Measurements from ENCODE around the gene PVALEF. TPM values are rescaled to one million over a fixed set of nuclear protein-coding genes. Genes with fewer than 3 reads are reported as not detected.

Gene PVALEF
- polyA plus RNA-seq, 12 donors: 0.12 to 2.6 (median 0.47) TPM; not detected in 3

- no peak for DNase-seq
Measured at GRCh38 chr17:81182596-81182995, 17.3 kb downstream of the PVALEF start.

- DNase-seq: no peak
Measured at GRCh38 chr17:81183316-81183715, 18.0 kb downstream of the PVALEF start.

- no peak for DNase-seq
Measured at GRCh38 chr17:81183807-81184206, 18.5 kb downstream of the PVALEF start.

- DNase-seq: no peak
Measured at GRCh38 chr17:81184555-81184954, 19.2 kb downstream of the PVALEF start.

DNA sequence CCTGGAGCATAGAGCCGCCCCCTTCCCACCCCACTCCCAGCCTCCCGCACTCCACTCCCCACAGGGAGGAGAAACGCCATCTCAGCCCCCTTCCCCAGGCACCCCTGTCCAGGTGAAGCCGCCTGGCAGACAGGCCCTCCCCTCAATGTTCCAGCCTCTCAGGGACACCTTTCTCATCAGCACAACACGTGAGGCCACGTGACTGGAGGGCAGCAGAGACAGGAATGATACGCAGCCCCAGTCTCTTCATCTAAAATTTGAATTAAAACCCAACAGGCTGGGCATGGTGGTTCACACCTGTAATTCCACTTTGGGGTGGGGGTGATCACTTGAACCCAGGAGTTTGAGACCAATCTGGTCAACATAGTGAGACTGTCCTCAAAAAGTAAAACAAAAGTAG is 20.9 kb downstream of the PVALEF start:
- DNase-seq: no peak

DNA sequence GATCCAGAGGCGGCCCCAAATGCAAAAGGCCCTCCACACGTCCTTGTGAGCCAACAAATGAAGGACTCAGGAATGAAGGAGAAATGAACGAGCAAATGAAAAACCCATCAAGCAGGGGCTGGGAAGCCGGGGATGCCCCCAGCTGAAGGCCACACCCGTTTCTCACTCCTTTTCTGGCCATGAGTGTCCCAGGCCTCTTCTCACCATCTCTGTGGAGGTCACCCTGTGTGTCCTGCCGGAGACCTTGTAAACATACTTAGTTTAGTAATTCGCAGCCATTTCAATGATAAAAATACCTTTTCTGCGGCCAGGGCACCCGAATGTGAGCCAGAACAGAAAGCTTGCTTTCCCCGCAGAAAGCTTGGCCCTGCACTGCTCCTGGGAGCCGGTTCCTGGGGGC is 21.8 kb downstream of the PVALEF start:
- DNase-seq: no peak

GRCh38 chr17:81187586-81188490 is 22.5 kb downstream of the PVALEF start:
- DNase-seq: no peak

DNA sequence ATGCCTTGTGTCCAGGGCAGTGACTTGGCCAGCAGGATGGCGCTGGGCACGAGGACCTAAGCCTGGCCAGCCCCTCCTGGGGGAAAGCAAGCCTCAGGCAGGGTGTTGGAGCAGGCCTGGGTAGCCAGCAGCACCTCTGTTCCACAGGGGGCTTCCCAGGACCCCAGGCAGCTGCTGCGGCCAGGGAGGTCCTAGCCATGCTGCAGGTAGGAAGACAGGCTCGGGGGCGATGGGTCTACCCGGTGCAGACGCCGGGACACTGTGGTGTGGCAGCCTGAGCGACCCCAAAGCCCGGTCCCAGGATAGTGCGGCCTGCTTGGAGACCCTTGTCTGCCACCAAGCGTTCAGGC is 23.2 kb downstream of the PVALEF start:
- no peak for DNase-seq

DNA sequence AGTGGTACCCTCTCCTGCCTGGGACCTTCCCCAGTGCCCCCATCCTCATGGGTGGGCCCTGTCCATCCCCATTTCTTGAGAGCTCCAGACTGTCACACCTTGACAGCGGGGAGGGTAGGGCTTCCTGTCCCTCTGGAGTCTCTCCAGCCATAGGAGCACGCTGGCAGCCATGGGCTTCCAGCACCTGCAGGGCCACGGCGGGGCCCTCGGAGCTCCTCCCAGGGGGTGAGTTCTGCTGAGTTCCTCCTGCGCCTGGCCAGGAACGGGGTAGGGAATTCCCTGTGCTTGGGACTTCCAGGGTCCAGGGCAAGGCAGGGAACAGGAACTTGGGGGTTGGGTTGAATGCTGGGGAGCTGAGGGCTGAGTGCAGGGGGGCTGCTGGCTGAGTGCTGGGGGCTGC is 23.7 kb downstream of the PVALEF start:
- DNase-seq: no peak

DNA sequence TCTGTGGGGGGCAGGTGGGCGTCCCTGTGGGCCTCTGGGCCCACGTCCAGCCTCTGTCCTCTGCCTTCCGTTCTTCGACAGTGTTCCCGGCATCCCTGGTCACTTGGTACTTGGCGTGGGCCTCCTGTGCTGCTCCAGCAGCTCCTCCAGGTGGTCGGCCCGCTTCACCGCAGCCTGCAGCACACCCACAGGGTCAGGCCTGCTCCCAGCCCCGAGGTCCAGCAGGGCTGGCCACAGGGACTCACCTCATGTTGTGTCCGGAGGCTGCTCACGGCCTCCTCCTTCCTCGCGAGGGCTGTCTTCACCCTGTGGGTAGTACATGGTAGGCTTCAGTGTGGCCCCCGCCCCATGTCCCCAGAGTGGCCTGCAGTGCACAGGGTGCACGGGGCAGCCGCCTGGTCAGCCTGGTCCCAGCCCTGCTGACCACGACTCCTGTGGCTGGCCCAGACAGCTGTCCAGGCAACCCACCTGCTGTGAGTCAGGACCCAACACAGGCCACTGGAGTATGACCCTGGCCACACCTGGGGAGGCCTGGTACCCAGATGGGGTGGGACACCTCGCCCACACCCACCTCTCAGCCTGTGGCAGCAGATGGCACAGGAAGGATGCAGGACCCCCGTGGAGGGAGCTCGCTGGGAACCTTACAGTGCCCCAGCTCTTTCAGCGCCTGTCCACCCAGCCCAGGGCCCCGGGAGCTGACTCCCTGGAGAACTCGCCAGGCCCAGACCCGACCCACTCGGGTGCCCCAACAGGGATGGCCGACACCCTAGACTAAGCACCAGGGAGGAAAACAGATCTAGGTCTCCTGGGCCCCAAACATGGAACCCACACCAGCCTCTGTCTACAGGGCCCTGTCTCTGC is 24.6 kb downstream of the PVALEF start:
- DNase-seq: no peak

- DNase-seq: no peak
Measured at GRCh38 chr17:81190591-81190990, 25.3 kb downstream of the PVALEF start.

DNA sequence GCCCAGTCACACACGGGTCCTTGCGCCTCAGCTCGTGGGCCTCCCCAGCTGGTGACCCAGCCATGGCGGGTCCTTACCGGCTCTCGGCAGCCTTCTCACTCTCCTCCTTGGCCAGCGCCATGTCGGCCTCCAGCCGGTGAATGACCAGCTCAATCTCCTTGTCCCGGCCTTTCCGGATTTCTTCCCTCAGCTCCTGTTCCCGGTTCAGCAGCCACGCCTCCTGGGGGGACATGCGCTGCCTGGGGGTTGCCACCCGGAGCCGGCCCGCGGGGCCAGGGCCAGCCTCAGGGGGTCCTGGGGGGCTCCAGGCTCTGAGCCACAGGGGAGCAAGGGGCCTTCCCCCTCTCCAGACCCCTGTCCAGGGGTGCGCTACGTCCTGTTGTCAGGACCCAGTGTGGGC is 25.8 kb downstream of the PVALEF start:
- no peak for DNase-seq

- DNase-seq: no peak
Measured at GRCh38 chr17:81191646-81192045, 26.3 kb downstream of the PVALEF start.

DNA sequence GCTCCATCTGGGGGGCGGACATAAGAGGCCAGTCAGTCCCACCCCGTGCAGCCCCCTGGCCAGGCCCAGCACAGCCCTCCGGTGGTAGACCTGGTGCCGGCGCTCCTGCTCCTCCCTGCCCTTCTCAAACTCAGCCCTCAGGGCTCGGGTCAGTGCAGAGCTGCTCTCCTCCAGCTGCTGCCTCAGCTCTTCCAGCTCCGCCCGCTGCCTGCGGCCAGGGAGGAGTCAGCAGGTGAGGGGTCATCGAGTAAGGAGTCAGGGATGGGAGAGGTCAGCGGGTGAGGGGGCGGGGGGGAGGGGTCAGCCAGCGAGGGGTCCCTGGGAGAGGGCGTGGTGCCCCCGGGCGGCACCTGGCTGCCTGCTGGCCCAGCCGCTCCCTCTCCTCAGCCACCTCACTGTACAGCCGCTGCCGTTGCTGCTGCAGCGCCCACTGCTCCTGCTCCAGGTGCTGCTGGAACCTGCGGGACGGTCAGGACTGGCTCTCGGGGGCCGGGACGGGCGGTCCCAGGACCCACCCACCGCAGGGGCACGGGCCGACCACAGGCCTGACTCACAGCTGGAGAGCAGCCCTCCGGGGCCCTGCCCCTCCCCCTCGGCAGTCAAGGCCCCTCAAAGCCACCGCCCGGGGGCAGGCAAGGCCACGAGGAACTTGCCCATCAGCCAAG is 27.2 kb downstream of the PVALEF start:
- DNase-seq: no peak

- no peak for DNase-seq
Measured at GRCh38 chr17:81193051-81193410, 27.7 kb downstream of the PVALEF start.

GRCh38 chr17:81193470-81194224 is 28.3 kb downstream of the PVALEF start:
- no peak for DNase-seq

GRCh38 chr17:81194225-81194760 is 29.0 kb downstream of the PVALEF start:
- DNase-seq: no peak

GRCh38 chr17:81194941-81195901 is 29.9 kb downstream of the PVALEF start:
- DNase-seq: no peak

GRCh38 chr17:81195941-81196495 is 30.7 kb downstream of the PVALEF start:
- DNase-seq: no peak
